Measurements from ENCODE around the gene NUPR2.
A peak's percentile ranks its signal among the peaks of the same experiment; 100 is the strongest.
"Not testable (repeated sequence)": the region's sequence is repeated elsewhere in the genome, so short reads cannot be mapped to it uniquely, and the experiment has no call there.

The NUPR2 gene

GRCh38 chr7:56106108-56107073, 9.8 kb downstream of the NUPR2 start, which contains the start of gene CHCHD2 (continued):
- TF ChIP-seq, protein P1, sequence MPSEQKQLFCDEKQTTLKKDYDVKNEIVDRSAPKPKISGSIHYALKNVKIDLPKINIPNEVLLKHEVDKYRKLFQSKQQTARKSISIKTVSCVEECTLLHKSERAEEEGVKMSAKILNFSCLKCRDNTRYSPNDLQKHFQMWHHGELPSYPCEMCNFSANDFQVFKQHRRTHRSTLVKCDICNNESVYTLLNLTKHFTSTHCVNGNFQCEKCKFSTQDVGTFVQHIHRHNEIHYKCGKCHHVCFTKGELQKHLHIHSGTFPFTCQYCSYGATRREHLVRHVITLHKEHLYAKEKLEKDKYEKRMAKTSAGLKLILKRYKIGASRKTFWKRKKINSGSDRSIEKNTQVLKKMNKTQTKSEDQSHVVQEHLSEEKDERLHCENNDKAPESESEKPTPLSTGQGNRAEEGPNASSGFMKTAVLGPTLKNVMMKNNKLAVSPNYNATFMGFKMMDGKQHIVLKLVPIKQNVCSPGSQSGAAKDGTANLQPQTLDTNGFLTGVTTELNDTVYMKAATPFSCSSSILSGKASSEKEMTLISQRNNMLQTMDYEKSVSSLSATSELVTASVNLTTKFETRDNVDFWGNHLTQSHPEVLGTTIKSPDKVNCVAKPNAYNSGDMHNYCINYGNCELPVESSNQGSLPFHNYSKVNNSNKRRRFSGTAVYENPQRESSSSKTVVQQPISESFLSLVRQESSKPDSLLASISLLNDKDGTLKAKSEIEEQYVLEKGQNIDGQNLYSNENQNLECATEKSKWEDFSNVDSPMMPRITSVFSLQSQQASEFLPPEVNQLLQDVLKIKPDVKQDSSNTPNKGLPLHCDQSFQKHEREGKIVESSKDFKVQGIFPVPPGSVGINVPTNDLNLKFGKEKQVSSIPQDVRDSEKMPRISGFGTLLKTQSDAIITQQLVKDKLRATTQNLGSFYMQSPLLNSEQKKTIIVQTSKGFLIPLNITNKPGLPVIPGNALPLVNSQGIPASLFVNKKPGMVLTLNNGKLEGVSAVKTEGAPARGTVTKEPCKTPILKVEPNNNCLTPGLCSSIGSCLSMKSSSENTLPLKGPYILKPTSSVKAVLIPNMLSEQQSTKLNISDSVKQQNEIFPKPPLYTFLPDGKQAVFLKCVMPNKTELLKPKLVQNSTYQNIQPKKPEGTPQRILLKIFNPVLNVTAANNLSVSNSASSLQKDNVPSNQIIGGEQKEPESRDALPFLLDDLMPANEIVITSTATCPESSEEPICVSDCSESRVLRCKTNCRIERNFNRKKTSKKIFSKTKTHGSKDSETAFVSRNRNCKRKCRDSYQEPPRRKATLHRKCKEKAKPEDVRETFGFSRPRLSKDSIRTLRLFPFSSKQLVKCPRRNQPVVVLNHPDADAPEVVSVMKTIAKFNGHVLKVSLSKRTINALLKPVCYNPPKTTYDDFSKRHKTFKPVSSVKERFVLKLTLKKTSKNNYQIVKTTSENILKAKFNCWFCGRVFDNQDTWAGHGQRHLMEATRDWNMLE (tag by site-specific recombination; conservative IDR thresholded peaks at IDR 0.05; ENCODE audit: low read depth) = peak; percentile 98
- no peak for TF ChIP-seq ATF2 (tag by site-specific recombination; IDR thresholded peaks at IDR 0.05; ENCODE audit: low read depth)
- no peak for TF ChIP-seq ZNF600 (tag by site-specific recombination; IDR thresholded peaks at IDR 0.05)
- TF ChIP-seq ZNF629 (tag by site-specific recombination; IDR thresholded peaks at IDR 0.05) = 0 out of 2 replicates have a peak, but pooled peaks have one; percentile 37
- TF ChIP-seq ZNF585B (tag by site-specific recombination; IDR thresholded peaks at IDR 0.05) = peak; percentile 31
- TF ChIP-seq ZNF677 (tag by site-specific recombination; IDR thresholded peaks at IDR 0.05) = no peak
- peak; percentile 95 for TF ChIP-seq SP2 (tag by site-specific recombination; IDR thresholded peaks at IDR 0.05)
- no peak for TF ChIP-seq ZNF561 (tag by site-specific recombination; IDR thresholded peaks at IDR 0.05; ENCODE audit: borderline replicate concordance)
- TF ChIP-seq FEZF1 (tag by site-specific recombination; IDR thresholded peaks at IDR 0.05) = no peak

GRCh38 chr7:56105508-56105907, 10.7 kb downstream of the NUPR2 start:
- CTCF ChIA-PET = no interaction called here
- Histone ChIP-seq H3K27ac (ENCODE audit: extremely low read depth, low read depth, low read length) (no peak overlapping the region; the same call in 1 of the 2 replicates), H3K36me3 (ENCODE audit: control insufficient read depth in 2 of 2, insufficient read depth in 1 of 2, low read length in 2 of 2) (peaks cover 29 to 38% of the 10 kb centered on the region in 2 experiments), H3K4me1 (ENCODE audit: control insufficient read depth, insufficient read depth, low read length) (no peaks in the 10 kb centered on the region), H3K4me3 (ENCODE audit: low read depth, low read length) (peak overlapping the region; percentile 68), H3K9me3 (ENCODE audit: control insufficient read depth, insufficient read depth, low read depth, low read length) (no peaks in the 10 kb centered on the region)
- TF ChIP-seq GLIS1 (tag by site-specific recombination; IDR thresholded peaks at IDR 0.05) (no peak), SCRT2 (tag by site-specific recombination; IDR thresholded peaks at IDR 0.05) (peak; percentile 47; the same call in 1 of the 2 replicates), ZNF629 (tag by site-specific recombination; IDR thresholded peaks at IDR 0.05) (peak; percentile 92), ZBTB21 (tag by site-specific recombination; IDR thresholded peaks at IDR 0.05) (peak; percentile 68), INSM2 (tag by site-specific recombination; IDR thresholded peaks at IDR 0.05) (peak; percentile 26; the same call in 1 of the 2 replicates), ZNF169 (tag by site-specific recombination; IDR thresholded peaks at IDR 0.05) (no peak), ATF2 (tag by site-specific recombination; IDR thresholded peaks at IDR 0.05; ENCODE audit: low read depth) (peak; percentile 94)
- POLR2A ChIA-PET = interaction anchor here (1.3 to 1.8 kb wide), 3 partner anchors 41 to 1346 kb away, joined by 5 to 14 read pairs (median 7); partner anchors contain the start of genes CCT6A, PSPH, SEC61G and SUMF2

DNA sequence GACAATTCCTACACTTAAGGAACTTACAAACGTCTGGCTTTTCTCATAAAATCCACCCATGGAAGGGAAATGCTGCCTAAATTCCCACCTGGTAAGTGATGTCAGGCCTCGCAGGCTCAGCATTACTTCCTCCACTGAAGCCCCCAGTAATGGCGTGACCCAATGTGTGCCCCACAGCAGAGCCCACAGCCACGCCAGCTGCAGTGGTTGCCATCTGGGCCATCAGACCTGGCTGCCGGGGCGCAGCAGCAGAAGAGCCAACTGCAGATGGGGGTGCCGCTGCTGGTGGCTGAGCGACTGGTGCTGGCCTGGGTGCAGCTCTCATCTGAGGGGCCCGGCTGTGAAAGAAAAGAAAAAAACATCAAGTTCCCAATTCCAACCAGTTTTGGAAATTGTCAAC, 12.1 kb downstream of the NUPR2 start:
- CTCF ChIA-PET = interaction anchor here (0.6 to 0.7 kb wide), 3 partner anchors 112 to 260 kb away, joined by 3 to 8 read pairs (median 5); no protein-coding TSS in a partner anchor
- POLR2A ChIA-PET; H3K27ac ChIP-seq (ENCODE audit: extremely low read depth, low read depth, low read length); H3K9me3 ChIP-seq (ENCODE audit: control insufficient read depth, insufficient read depth, low read depth, low read length); H3K4me1 ChIP-seq (ENCODE audit: control insufficient read depth, insufficient read depth, low read length); H3K4me3 ChIP-seq (ENCODE audit: low read depth, low read length): not testable (repeated sequence)
- peaks cover 36 to 52% of the 10 kb centered on the region in 2 experiments for H3K36me3 ChIP-seq (ENCODE audit: control insufficient read depth in 2 of 2, insufficient read depth in 1 of 2, low read length in 2 of 2)
